Endometrial microvascular endothelial cells (primary cell): ENCODE data around the gene FMO4. TPM values are rescaled to one million over a fixed set of nuclear protein-coding genes. Genes with fewer than 3 reads are reported as not detected.
"Not testable (repeated sequence)": the region's sequence is repeated elsewhere in the genome, so short reads cannot be mapped to it uniquely, and the experiment has no call there.

Source experiments
- in situ Hi-C: cut with HindIII; loops from 2 replicates; pipeline ENCODE4 v1.10.0; 2017; ENCODE audit warnings: low sequenced_read_pairs, low pct_unique_long_range_greater_than_20kb; ENCODE audit errors: inconsistent ontology term
- total RNA-seq: library from RNA; depleted of rRNA; stranded (reverse); fragments of >200 nt; gene quantifications from one replicate; pipeline ENCODE4 v1.2.3, GENCODE V29; 2015; ENCODE audit errors: inconsistent ontology term

FMO4 gene, protein sequence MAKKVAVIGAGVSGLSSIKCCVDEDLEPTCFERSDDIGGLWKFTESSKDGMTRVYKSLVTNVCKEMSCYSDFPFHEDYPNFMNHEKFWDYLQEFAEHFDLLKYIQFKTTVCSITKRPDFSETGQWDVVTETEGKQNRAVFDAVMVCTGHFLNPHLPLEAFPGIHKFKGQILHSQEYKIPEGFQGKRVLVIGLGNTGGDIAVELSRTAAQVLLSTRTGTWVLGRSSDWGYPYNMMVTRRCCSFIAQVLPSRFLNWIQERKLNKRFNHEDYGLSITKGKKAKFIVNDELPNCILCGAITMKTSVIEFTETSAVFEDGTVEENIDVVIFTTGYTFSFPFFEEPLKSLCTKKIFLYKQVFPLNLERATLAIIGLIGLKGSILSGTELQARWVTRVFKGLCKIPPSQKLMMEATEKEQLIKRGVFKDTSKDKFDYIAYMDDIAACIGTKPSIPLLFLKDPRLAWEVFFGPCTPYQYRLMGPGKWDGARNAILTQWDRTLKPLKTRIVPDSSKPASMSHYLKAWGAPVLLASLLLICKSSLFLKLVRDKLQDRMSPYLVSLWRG
- total RNA-seq = 0.46 TPM

DNA sequence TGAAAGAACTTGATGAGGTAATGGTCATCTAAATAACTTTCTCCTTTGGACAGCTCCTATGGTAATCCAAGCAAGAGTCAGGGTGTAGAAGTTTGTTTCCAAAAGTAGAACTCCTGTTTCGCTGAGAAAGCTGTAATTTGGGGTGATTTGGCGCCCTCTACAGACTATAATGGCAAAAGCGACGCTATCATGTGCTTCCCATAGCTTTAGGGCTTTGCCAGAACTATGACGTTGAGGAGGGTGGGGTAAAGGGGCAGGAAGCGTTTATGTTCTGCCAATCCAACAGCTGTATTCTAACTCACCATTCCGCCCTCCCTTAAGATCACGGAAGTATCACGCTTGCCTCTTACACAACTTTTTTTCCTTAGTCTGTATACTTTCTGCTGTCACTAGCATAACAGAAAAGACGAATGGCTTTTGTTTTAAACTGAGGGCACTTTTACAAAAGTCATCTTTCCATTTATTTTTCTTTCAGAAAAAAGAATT lies at the start of gene FMO4:
Gene FMO4, plus strand, starts transcription at position 349 of the 486 bp plus-strand sequence. CDS start 5,643 bp downstream, outside the sequence.
- in situ Hi-C loops = no loop called here

GRCh38 chr1:171265686-171266085 lies 48.3 kb upstream of the FMO4 start:
- in situ Hi-C loops = no loop called here

DNA sequence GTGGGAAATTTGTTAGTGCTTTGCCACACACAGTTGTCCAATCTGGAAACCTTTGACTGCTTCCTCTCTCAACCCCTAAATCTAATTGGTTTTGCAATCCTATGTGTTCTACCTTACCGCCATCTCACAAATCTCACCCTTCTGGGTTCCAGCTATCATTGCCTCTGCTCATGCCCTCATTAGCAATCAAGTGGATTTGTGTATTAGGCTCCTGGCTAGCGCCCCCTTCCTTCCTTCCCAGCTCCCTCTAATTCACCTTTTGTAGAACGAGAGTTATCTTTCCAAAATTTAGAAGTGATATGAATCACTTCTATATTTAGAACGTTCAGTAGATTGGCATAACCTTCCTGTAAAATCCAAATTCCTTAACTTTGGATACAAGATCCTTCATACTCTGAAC lies 47.1 kb upstream of the FMO4 start:
- in situ Hi-C loops = no loop called here

DNA sequence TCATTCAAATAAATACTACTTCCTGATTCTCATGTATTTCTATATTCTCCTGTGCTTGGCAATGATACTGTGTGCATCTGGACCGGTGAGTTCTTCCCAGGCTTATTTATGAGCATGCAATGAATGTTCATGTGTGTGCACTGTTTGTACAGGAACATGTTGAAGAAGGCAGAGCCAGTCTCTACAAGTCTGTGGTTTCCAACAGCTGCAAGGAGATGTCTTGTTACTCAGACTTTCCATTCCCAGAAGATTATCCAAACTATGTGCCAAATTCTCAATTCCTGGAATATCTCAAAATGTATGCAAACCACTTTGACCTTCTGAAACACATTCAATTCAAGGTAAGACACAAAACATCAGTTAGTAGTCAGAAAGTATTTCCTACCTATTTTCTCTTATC lies 46.6 kb upstream of the FMO4 start:
- in situ Hi-C loops = no loop called here

DNA sequence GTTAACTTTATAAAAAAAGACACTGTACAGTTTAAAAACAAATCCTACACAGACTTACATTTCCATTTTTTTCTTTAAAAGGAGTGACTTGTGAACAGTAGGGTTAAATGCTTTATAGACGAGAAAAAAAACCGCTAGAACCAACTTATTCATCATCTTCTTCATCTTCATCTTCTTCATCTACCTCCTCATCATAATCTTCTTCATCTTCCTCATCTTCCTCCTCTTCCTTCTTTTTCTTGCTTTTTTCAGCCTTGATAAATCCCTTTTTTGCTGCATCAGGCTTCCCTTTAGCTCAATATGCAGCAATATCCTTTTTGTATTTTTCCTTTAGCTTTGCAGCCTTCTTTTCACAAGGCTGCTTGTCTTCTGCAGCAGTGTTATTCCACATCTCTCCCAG lies 43.2 kb upstream of the FMO4 start:
- in situ Hi-C loops = no loop called here

DNA sequence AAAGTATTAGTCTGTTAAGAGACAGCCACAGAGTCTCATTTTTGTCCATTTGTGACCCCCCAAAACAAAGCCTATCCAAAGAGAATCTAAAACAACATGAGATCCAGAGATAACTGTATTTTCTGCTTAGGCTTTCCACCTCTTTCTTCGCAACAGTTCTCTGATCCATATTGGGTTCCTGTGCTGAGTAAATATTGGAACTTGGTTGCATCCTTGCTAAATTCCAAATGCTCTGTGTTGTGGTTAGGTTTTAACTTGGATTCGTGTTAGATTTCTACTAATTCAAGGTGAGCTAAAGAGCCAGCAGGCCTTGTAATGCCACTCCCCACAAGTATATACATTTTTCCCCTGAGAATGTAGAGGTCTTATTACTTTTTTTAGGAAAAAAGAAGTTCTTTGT lies 36.4 kb upstream of the FMO4 start:
- in situ Hi-C loops = no loop called here

GRCh38 chr1:171279234-171279633 lies 34.7 kb upstream of the FMO4 start:
- in situ Hi-C loops = no loop called here

DNA sequence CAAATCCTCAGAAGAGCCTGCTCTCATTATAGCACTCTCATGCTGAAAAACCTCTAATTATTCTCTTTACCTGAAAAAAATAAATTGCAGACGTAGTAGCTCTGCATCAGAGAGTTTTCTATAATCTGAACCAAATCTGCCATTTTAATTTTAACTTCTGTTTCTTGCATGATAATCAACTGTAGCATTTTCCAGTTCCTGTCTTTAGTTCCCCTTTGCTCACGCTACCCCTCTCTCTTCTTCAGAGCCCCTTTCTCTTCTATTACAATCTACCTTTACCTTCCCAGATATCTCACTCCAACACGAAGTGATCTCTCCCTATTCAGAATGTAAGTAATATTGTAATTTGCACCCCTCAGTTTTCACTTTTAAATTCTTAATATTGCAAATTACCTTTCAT lies 34.3 kb upstream of the FMO4 start:
- in situ Hi-C loops = no loop called here

GRCh38 chr1:171280599-171280998 lies 33.4 kb upstream of the FMO4 start:
- in situ Hi-C loops = no loop called here

- in situ Hi-C loops = no loop called here
These were observed 27.8 kb upstream of the FMO4 start for GRCh38 chr1:171286032-171286705.

- in situ Hi-C loops = no loop called here
These were observed 23.4 kb upstream of the FMO4 start for GRCh38 chr1:171290621-171291020.

GRCh38 chr1:171292799-171293198 lies 21.2 kb upstream of the FMO4 start:
- in situ Hi-C loops = no loop called here

DNA sequence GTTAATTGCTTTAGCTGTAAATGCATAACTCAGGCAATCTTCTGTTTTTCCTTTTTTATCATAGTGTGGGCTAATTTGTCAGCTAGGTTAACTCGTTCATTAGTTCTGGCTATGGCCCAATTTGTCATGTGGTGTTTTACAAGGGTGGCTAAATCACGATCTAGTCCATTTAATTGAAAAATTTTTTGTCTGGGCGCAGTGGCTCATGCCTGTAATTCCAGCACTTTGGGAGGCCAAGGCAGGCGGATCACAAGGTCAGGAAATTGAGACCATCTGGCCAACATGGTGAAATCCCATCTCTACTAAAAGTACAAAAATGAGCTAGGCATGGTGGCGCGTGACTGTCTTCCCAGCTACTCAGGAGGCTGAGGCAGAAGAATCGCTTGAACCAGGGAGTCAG lies 18.6 kb upstream of the FMO4 start:
- in situ Hi-C loops = not testable (repeated sequence)

DNA sequence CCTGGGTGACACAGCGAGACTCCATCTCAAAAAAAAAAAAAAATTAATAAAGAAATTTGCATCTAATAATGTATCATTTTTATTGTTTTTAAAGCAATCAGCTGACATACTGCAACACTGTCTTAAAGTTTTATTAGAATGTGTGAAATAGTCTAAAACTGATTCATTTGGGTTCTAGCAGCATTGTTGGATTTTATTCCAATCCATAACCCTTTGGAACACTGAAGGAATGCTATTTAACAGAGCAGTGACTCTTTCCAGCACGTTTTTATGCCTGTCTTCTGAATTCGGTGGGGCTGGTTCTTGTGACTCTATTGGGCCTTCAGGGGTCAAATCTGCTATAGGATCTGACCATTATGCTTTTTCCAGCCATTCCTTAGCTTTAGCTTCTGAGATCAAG lies 18.2 kb upstream of the FMO4 start:
- in situ Hi-C loops = no loop called here

DNA sequence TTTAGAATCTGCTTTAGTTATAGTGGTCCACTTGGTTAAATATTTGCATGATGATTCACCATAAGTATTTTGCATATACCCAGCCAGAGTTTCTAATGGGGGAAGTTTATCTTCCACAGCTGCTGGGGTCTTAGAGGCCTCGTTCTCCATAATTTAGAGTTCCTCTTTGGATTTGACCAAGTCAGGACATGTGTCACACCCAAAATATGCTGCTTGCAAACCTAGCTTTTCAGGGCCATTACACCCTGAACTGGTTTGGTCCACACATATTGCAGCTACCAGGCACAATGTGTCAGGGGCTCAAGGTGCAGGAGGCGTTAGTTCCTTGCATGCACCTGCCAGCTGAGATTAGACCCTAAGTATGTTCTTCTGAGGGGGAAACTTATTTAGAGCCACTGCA lies 17.1 kb upstream of the FMO4 start:
- in situ Hi-C loops = no loop called here

DNA sequence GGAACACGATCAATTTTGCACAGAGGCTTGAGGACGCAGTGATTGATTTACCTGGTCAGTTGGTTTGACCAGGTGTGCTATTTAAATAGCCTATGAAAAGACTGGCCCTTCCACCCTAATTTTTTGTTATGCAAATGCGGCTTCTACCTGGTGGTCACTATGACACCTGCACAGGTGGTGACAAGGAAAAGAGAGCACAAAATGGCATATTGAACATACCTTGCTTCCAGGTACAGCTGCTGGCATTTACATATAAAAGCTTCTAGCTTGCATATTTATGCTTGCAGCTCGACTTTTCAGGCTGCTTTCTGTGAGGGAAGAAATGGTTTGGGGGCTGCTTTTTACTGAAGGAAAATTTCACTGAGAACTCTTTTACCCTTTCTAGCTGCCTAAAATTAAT lies 15.3 kb upstream of the FMO4 start:
- in situ Hi-C loops = no loop called here

- in situ Hi-C loops = no loop called here
These were observed 14.6 kb upstream of the FMO4 start for GRCh38 chr1:171299342-171299741.

DNA sequence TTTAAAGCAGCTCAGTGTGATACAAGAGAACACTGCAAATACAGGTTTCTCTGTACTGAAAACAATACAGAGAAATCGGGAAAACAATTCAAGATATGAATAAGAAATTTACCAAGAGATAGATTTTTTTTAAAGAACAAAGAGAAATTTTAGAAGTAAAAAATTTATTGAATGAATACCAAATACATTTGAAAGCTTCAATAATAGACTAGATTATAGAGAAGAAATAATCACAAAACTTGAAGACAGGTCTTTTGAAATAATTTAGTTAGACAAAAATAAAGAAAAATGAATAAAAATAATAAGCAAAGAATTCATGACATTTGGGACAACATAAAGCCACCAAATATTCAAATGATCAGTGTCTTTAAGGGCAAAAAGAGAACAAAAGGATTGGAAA lies 13.6 kb upstream of the FMO4 start:
- in situ Hi-C loops = no loop called here

DNA sequence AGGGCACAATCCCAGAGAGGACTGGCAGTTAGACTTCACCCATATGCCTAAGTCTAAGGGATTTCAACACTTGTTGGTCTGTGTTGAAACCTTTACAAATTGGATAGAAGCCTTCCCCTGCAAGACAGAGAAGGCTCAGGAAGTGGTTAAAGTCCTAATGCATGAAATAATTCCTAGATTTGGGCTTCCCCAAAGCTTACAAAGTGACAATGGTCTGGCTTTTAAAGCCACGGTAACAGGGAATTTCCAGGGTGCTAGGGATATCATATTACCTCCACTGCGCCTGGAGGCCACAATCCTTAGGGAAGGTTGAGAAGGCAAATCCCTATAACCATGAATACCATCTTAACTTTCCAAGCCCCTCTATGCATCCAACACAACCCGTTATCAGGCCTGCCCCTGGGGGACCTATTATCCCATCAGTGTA lies 3.3 kb upstream of the FMO4 start:
- in situ Hi-C loops = no loop called here
